Muscle layer of colon (tissue), 2 donors: Measurements from ENCODE around the gene SORCS2.

Source experiments
- H3K27ac ChIP-seq: one replicate; pipeline ENCODE4 v1.7.0; 2013; ENCODE audit warnings: low read depth, mild to moderate bottlenecking, low read length, moderate library complexity
- H3K27me3 ChIP-seq, 2 donors: one replicate each; pipeline ENCODE4 v1.7.0; 2013; ENCODE audit warnings: low read length in 2 of 2, mild to moderate bottlenecking in 2 of 2; ENCODE audit not compliant: insufficient read depth in 2 of 2, control insufficient read depth in 1 of 2
- H3K36me3 ChIP-seq: one replicate; pipeline ENCODE4 v1.7.0; 2013; ENCODE audit warnings: mild to moderate bottlenecking, low read length; ENCODE audit not compliant: insufficient read depth
- H3K4me1 ChIP-seq: one replicate; pipeline ENCODE4 v1.7.0; 2013; ENCODE audit warnings: mild to moderate bottlenecking, low read length; ENCODE audit not compliant: insufficient read depth
- H3K4me3 ChIP-seq, 2 donors: one replicate each; pipeline ENCODE4 v1.7.0; 2013; ENCODE audit warnings: low read length in 2 of 2, low read depth in 1 of 2, mild to moderate bottlenecking in 1 of 2, moderate library complexity in 1 of 2
- H3K9ac ChIP-seq: one replicate; pipeline ENCODE4 v1.7.0; 2013; ENCODE audit warnings: low read length
- H3K9me3 ChIP-seq: one replicate; pipeline ENCODE4 v1.7.0; 2013; ENCODE audit warnings: mild to moderate bottlenecking, low read length
- donor health status: abdominal sarcoma.
- donor health status: Adenocarcinoma of cecum.

SORCS2 gene

GRCh38 chr4:7315935-7316334, 123.6 kb downstream of the SORCS2 start:
- Histone ChIP-seq H3K27me3 (no peaks in the 10 kb centered on the region), H3K27ac (no peak overlapping the region), H3K4me1 (no peaks in the 10 kb centered on the region), H3K4me3 (no peak overlapping the region), H3K9me3 (peaks cover 5% of the 10 kb centered on the region), H3K36me3 (no peaks in the 10 kb centered on the region), H3K9ac (no peak overlapping the region)

- H3K4me1 ChIP-seq = no peaks in the 10 kb centered on the region
- H3K27ac ChIP-seq = no peak overlapping the region
- H3K4me3 ChIP-seq = no peak overlapping the region
- peaks cover 5% of the 10 kb centered on the region for H3K9me3 ChIP-seq
- H3K9ac ChIP-seq = no peak overlapping the region
- H3K36me3 ChIP-seq = no peaks in the 10 kb centered on the region
- H3K27me3 ChIP-seq = no peaks in the 10 kb centered on the region
Observed at GRCh38 chr4:7319024-7319423, 126.7 kb downstream of the SORCS2 start.

DNA sequence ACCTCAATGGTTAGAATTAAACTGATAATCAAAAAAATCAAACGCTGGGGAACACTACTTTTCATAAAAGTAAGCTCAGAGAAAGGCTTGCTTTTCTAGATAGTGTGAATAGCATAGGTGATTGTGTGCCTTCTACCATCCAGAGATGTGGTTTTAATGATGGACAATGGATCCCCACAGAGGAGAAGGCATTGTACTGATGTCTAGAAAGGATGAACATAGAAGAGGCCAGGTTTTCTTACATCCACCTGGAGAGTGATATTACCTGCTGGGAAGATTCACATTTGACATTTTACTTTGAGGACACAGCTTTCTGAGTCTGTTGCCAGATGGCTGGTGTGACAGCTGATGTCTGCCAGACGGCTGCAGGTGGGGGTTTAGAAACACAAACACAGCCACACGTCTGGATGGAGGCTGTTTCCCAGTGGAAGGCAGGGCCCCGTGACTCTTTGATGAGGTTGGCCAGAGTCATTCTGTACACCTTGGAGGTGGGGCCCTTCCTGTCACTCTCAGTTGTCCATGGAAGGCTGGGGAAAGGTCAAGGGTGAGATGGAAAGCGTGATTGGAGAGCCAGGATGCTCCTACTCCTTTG, 128.0 kb downstream of the SORCS2 start:
- Histone ChIP-seq H3K36me3 (no peaks in the 10 kb centered on the region), H3K27ac (no peak overlapping the region), H3K9me3 (peaks cover 5% of the 10 kb centered on the region), H3K9ac (no peak overlapping the region), H3K4me1 (no peaks in the 10 kb centered on the region), H3K4me3 (no peak overlapping the region), H3K27me3 (no peaks in the 10 kb centered on the region)

- Histone ChIP-seq H3K9ac (no peak overlapping the region), H3K27ac (no peak overlapping the region), H3K36me3 (no peaks in the 10 kb centered on the region)
Observed at GRCh38 chr4:7322166-7322991, 130.0 kb downstream of the SORCS2 start.

DNA sequence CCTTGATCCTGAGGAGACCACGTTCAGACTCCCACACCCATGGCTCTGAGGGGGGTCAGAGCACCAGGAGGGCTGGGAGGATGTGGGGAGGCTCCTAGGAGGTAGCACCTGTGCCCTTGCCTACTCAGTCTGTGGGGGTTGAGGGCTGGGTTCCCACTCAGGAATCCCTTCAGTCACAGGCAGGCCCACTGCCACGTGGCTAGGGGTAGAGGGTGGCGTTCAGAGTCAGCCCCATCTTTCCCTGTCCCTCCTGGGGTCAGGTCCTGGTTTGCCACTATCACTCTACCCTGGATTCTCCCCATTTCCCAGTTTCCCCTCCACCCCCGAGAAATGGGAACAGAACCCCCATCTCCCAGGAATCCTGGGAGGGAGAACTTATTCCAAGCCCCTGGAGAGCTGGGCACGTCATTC, 131.1 kb downstream of the SORCS2 start:
- Histone ChIP-seq H3K27me3 (no peaks in the 10 kb centered on the region), H3K4me3 (no peak overlapping the region), H3K4me1 (no peaks in the 10 kb centered on the region), H3K36me3 (no peaks in the 10 kb centered on the region), H3K27ac (no peak overlapping the region), H3K9me3 (peaks cover under 1% of the 10 kb centered on the region), H3K9ac (no peak overlapping the region)

More at GRCh38 chr4:7322166-7322991, 130.0 kb downstream of the SORCS2 start:
- peaks cover 5% of the 10 kb centered on the region for H3K9me3 ChIP-seq
- no peak overlapping the region for H3K4me3 ChIP-seq
- H3K4me1 ChIP-seq = no peaks in the 10 kb centered on the region
- no peaks in the 10 kb centered on the region for H3K27me3 ChIP-seq

DNA sequence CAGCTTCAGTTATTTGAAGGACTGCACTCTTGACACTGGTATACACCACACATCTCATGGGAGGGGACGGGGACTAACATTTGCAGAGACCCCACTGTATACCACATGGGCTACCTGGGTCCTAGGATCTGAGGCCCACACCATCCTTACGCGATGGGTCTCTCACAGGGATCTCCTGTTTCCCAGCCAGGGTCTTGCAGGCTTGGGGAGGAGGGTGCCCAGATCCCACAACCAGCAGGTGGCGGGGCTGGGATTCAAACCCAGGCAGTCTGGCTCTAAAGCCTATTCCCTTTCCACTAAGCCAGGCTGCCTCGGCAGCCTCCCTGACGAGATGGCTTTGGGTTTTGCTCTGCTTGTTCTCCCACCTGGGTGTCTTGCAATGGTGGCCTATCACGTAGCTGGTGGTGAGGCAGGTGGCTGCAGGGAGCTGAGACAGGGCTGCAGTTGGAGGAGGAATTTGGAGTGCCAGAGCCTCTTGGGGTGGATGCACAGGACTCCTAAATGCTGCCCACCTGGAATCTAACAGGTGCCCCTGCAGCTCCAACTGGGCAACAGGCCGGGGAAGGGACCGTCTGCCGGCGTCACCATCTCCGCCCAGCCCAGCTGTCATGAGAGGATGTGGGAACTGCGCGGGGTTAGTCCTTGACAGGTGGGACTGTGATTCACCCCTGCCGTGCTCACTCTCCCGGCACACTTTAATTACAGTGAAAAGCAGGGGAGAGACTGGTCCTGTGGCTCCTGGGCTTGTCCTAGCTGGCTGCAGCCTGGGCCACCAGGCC, 131.7 kb downstream of the SORCS2 start:
- no peaks in the 10 kb centered on the region for H3K9me3 ChIP-seq
- H3K4me3 ChIP-seq = no peak overlapping the region
- H3K36me3 ChIP-seq = no peaks in the 10 kb centered on the region
- no peak overlapping the region for H3K9ac ChIP-seq
- no peaks in the 10 kb centered on the region for H3K27me3 ChIP-seq
- no peak overlapping the region for H3K27ac ChIP-seq
- peaks cover 4% of the 10 kb centered on the region for H3K4me1 ChIP-seq

DNA sequence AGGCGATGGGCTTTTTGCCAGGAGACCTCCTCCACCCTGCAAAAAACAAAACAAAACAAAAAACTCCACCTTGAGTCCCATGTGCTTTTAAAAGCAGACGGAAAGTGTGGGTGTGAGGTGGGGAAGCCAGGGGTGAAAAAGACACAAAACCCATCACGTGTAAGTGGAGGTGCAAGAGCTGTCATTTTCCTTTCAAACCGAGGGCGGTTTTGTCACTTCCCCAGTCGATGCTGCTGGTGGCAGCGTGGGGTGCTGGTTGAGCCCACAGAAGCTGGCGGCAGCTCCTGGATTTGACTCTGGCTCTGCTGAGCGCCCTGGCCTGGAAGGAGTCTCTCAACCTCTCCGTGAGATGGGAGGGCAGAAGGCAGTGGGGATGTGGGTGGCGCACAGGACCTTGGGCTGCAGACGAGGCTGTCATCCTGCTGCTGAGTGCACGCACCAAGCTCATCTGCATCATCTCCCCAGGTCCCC, 132.3 kb downstream of the SORCS2 start:
- Histone ChIP-seq H3K27me3 (no peaks in the 10 kb centered on the region), H3K9me3 (no peaks in the 10 kb centered on the region), H3K27ac (no peak overlapping the region), H3K4me3 (no peak overlapping the region), H3K9ac (no peak overlapping the region), H3K36me3 (no peaks in the 10 kb centered on the region), H3K4me1 (peaks cover 4% of the 10 kb centered on the region)

DNA sequence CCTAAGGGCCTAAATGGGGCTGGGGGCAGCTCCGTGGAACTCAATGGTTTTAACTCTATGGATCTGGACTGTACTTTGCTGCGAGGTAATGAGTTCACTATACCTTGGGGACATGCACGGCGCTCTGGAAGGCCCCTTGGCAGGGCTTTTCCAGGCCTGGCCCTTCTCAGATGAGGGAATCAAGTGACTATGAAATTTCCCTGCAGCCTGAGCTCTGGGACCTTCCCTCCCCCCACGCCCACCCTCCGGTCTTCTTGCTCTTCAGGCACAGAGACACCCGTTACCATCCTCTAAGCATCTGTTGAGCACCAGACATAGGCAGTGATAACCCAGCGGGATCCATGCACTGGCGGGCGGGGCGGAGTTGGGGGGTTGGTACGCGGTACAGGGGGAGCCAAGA, 133.2 kb downstream of the SORCS2 start:
- Histone ChIP-seq H3K36me3 (no peaks in the 10 kb centered on the region), H3K27me3 (no peaks in the 10 kb centered on the region), H3K4me1 (peaks cover 4% of the 10 kb centered on the region), H3K9me3 (no peaks in the 10 kb centered on the region), H3K9ac (no peak overlapping the region), H3K4me3 (no peak overlapping the region), H3K27ac (no peak overlapping the region)

GRCh38 chr4:7326306-7326692, 134.0 kb downstream of the SORCS2 start:
- Histone ChIP-seq H3K4me1 (peaks cover 4% of the 10 kb centered on the region), H3K4me3 (no peak overlapping the region), H3K27me3 (no peaks in the 10 kb centered on the region), H3K9me3 (no peaks in the 10 kb centered on the region), H3K9ac (no peak overlapping the region), H3K27ac (no peak overlapping the region), H3K36me3 (no peaks in the 10 kb centered on the region)

GRCh38 chr4:7326693-7327340, 134.5 kb downstream of the SORCS2 start:
- Histone ChIP-seq H3K9ac (no peak overlapping the region), H3K4me3 (no peak overlapping the region), H3K36me3 (no peaks in the 10 kb centered on the region), H3K9me3 (no peaks in the 10 kb centered on the region), H3K4me1 (peaks cover 5% of the 10 kb centered on the region), H3K27ac (no peak overlapping the region), H3K27me3 (no peaks in the 10 kb centered on the region)

DNA sequence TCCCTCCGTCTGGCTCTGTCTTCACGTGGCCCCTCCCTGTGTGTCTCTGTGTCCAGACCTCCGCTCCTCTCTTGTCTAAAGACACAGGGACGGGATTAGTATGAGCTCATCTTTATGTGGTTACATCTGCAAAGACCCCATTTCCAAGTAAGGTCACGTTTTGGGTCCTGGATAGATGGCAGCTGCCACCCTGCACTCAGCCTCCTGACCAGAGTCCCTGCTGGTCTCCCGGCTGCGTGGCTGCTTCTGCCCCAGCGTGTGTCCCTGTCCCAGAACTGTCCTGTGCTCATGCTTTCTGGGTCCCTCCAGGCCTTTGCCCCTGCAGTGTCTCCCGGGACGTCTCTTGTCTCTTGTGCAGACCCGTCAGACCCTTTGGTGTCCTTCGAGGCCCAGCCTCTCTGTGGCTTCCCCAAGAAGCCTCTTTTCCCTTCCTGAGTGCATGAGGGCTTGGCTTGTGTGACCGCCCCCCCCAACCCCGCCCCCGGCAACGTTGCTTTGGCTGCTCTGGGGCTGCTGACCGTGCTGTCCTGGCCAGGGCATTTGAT, 135.1 kb downstream of the SORCS2 start:
- H3K4me3 ChIP-seq = no peak overlapping the region
- H3K27me3 ChIP-seq = no peaks in the 10 kb centered on the region
- H3K9ac ChIP-seq = no peak overlapping the region
- no peaks in the 10 kb centered on the region for H3K36me3 ChIP-seq
- no peaks in the 10 kb centered on the region for H3K9me3 ChIP-seq
- peaks cover 9% of the 10 kb centered on the region for H3K4me1 ChIP-seq
- no peak overlapping the region for H3K27ac ChIP-seq
